Fibroblast of skin of left biceps (primary cell): ENCODE measurements around the gene LSM3.

Experiments
- DNase-seq, 2 experiments: peaks; one replicate each; pipeline ENCODE4 v3.0.0-alpha.2; 2013; ENCODE audit warnings: low read depth in 2 of 2

Gene LSM3

GRCh38 chr3:14157951-14158350, 20.7 kb upstream of the LSM3 start:
- DNase-seq, result no peak

- no peak for DNase-seq
Measured at GRCh38 chr3:14158370-14158769, 20.2 kb upstream of the LSM3 start.

DNA sequence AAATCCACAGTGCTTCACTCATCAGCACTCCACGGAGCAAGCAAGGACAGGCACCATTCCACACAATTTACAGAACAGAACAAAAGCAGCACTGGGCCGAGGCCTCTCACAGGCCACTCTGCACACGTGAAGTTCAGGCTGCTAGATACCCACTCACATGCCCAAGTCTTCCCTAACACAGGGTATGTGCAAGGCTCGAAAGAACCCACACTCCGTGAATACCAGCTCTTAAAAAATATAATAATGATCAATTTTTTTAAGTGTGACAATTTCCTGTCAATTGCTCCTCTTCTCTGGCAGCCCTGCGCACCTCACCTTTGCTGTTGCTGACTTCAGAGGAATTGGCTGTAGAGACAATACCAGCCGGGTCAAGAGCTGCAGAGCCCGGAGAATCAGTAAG, 19.2 kb upstream of the LSM3 start:
- no peak for DNase-seq

DNA sequence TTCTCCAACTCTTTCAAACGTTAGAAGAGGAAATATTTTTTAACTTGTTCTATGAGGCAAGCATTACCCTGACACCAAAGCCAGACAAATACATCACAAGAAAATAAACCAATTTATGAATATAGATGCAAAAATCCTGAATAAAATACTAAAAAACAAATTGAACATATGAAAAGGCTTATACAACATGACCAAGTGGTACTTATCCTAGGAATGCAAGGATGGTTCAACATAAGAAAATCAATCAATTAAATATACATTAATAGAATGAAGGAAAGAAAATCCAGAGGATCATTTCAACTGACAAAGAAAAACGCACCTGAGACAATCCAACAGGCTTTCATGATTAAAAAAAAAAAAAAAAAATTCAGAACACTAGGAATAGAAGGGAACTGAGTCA, 17.3 kb upstream of the LSM3 start:
- no peak for DNase-seq

DNA sequence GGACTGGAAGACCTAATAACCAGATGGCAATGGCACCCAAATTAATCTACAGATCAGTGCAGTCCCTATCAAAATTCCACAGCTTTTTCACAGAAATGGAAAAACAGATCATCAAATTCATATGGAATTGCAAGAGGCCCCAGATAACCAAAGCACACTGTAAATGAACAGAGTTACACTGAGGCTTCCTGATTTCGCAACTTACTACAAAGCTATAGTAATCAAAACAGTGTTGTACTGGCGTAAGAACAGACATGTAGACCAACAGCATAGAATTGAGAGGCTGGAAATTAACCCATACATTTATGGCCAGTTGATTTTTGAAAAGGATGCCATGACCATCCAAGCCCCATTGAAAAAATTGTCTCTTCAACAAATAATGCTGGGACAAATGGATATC, 16.4 kb upstream of the LSM3 start:
- no peak for DNase-seq

DNA sequence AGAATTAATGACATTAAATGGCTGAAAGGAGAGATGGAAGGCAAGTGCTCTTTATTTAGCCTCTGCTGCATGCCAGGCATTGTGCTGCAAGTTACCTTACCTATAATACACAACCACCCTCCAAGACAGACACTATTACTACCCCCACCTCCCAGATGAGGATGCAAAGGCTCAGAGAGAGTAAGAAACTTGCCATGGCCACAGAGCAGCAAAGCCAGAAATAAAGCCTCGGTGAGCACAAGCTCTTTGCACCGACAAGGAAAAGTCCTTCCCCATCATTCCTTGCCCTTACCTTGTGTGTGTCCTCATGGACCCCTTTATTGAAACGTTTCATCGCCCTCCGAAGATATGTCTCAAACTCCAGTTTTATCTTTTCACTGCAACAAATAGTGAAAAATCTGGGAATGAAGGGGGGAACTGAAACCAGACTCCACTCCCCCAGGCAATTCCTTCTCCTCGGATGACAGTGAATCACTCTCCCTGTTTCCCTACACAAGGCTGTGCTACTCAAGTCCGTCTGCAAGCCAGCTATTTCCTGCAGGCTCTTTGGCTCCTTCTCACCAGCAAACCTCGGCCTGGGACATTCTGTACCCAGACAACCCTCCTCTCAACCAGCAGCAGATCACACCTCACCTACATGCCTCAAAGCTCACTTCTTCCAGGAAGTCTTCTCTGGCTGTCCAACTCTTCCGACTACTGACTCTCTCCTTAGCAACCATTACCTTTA, 11.6 kb upstream of the LSM3 start:
- no peak for DNase-seq

DNA sequence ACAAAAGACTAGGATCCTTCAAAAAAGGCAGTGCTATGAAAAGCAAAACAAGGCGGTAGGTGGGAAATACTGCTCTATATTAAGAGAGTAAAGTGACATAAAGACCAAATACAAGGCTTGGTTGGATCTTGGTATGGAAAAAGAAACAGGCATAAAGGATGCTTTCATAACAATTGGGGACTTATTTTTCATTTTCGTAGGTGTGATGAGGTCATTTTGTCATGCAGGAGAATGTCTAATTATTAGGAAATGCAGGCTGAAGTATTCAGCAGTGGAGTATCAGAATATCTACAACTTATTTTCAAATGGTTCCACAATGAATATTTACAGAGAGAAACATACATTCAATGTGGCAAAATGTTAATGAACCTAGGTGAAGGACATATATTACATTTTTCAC, 9.2 kb upstream of the LSM3 start:
- DNase-seq, result no peak

DNA sequence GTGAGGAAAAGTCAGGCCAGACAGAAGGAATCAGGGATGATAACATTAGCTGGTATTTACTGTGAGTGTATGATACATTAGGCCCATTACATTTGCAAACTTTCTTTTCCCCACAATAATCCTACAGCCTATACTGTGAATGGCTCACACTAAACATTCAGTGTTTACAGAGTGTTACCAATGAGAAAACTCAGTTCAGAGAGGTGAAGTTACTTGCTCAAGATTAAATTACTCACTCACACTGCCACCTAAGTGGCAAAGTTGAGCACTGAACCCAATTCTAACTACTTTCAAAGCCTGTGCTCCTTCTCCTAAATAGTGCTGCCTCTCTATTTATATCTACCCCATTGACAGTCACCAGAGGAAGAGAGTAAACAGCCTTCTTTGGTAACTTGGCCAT, 8.7 kb upstream of the LSM3 start:
- no peak for DNase-seq

GRCh38 chr3:14170531-14171159, 8.0 kb upstream of the LSM3 start:
- DNase-seq, result peak; percentile 87 to 90

GRCh38 chr3:14172496-14172895, 6.1 kb upstream of the LSM3 start:
- no peak for DNase-seq

DNA sequence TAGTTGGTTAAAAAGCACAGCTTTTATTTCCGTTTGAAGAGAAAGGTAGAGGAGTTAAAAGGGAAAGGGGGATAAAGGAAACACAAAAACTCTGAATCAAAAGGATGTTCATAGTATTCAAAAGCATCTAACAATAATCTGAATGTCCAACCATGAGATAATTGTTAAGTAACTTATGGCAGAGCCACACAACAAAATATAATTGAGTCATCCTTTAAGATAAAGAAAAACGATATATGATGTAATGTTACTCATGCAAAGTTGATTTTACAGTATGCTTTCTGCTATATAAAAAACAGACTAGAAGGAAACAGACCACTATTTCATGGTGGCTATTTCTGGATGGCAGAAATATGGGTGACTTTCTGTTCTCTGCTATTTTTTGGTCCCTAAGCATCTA, 4.1 kb upstream of the LSM3 start:
- DNase-seq, result no peak

- DNase-seq, result no peak
Measured at GRCh38 chr3:14175383-14176037, 3.1 kb upstream of the LSM3 start.

DNA sequence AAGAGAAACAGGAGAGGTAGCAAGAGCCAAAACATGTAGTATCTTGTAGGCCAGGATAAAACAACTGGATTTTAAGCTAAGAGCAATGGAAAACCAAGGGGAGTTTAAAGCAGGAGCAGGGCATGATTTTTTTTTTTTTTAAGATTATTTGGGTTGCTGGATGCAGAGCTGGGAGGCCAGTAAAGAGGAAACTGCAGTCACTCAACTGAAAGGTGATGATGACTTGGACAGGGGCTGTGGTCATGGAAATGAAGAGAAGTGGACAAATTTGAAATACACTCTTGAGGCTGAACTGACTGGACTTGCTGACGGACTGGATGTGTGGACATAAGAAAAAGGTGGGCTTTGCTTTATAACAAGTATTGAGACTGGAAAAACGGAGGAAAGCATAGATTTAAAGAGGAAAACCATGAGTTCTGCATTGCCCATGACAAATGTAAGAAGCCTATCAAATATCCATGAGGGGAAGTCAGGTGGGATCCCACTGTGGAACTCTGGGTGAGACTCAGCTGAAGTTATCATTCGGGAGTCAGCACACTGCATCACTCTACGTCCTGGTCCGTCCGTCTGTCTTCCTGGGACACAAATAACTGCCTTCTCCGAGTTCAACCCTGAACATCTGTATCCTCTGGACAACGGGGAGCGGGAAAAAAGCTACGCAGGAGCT, 904 bp upstream of the LSM3 start:
- no peak for DNase-seq

GRCh38 chr3:14179114-14179465, 473 bp downstream of the LSM3 start:
- no peak for DNase-seq

GRCh38 chr3:14179795-14180194, 1.2 kb downstream of the LSM3 start:
- no peak for DNase-seq

GRCh38 chr3:14181253-14181652, 2.6 kb downstream of the LSM3 start:
- DNase-seq, result no peak

GRCh38 chr3:14183015-14183577, 4.5 kb downstream of the LSM3 start:
- no peak for DNase-seq

DNA sequence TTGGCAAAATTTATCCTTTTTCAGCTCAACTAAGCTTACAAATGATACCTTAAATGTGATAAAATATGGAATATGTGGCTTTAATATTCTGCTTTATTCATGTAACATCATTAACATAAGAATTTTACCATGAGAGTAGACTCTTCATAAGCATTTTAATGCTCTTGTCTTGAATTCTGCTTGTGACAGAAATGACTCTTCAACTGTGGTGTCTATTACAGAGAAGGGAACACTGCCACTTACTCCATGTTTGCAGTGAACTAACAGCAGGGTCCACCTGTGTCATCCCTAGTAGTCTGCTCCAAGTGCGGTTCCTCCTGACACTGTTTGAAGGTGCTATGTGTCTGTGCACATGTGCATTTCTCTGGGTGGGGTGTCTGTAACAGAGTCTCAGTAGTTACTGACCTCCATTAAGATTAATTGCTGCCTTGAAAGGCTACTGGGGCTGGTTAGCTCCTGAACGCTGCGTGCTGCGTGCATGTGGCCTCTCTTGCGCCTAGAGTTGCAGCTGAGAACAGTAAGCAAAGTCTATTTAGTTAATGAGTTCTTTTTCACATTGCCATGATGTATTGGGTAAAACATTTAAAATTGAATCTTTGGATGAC, 8.3 kb downstream of the LSM3 start:
- no peak for DNase-seq

GRCh38 chr3:14188041-14188754, 9.6 kb downstream of the LSM3 start:
- no peak for DNase-seq

DNA sequence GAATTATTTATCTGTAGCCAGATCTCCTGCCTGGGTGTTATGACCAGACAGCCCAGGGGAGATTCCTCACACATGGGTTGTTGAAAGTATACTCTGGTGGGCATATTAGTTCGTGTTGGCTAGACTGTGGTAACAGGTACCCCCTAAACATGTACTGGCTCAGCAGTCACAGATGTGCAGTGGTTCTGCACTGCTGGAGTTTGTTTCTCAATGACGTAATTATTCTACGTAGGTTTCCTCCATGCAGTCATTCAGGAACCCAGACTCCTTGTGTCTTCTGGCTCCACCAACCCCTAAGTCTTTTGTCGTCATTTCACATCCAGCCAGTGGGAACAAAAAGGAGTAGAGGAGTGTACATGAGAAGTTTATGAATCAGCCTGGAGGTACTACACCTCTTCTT, 16.2 kb downstream of the LSM3 start:
- DNase-seq, result no peak

- DNase-seq, result no peak
Measured at GRCh38 chr3:14199641-14200040, 21.0 kb downstream of the LSM3 start.
